Stimulated activated CD4-positive, alpha-beta T cell treated with anti-CD3 and anti-CD28 coated beads, Interleukin-4, amount 100 ng/mL, for 48 hours (primary cell): ENCODE data around the gene TMEM97.

Source experiments
- DNase-seq, 2 donors: peaks; one replicate each; pipeline ENCODE4 v3.0.0-alpha.2; 2020; ENCODE audit warnings: low read depth in 2 of 2

The TMEM97 gene

DNA sequence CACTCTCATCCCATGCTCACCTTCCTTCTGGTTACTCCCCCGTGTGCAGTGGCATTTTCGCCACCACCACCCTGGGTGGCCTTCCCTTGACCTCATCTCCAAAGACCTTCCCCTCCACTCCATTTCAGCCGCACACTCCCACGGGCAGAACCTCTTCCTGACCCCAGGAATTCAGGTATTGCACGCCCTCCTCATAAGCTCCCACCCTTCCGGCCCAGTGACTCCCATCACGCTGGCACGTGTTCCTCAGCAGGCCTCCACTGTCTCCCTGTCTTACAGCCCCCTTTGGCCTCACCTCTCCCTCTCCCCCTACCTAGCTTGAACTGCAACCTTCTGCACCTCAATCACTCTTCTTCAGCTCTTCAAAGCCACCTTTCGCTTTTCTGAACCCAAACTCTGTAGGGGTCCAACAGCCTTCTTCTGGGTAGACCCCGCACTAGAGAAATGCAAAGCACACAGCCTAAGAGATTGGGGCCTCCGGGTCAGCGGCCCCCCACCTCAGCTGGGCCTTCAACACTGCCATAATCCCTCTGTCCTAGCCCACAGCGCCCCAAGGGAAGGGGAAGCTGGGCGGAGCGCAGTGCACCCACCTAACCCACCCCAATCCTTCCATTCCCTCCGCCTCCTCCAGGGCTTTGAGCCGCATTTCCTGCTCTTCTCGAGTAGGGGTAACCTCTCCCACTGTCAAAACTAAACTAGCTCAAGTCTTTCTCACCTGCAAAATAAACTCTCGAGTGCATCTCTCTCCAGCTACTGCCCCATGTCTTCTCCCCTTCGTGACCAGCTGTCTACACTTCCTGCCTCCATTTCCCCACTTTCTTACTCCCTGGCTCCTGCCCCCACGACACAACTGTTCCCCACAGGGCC lies 1.7 kb upstream of the TMEM97 start:
- DNase-seq = no peak

GRCh38 chr17:28317966-28318758 lies 838 bp upstream of the TMEM97 start:
- no peak for DNase-seq

GRCh38 chr17:28319598-28319935 lies 567 bp downstream of the TMEM97 start:
- DNase-seq = no peak

DNA sequence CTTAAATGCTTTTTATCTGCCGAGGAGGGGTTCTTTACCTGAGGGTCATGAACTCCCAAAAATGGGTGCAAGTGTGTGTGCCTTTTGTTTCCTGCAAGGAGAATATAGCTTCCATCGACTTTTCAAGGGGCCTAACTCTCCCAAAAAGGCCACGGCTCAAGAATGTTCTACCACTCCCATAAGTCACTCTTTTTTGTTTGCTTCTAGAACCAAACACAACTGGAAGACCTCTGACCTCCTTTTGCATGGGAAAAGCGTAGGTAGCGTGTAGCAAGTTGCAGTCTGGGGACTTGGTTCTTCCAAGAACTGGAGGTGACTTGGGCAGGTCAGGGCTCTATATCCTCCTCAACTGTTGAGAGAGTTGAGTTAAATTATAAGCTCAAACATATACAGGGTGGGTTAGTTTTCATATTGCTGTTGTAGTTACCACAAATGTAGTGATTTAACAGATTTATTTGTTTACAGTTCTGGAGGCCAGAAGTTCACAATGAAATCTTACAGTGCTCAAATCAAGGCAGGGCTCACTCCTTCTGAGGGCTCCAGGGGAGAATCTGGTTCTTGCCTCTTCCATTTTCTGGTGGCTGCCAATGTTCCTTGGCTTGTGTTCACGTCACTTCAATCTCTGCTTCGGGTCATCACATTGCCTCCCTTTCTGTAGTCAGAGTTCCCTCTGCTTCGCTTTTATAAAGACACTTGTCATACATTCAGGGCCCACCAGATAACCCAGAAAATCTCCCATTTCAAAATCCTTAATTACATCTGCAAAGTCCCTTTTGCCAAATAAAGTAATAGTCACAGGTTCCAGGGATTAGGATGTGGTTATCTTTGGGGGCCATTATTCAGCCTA lies 1.4 kb downstream of the TMEM97 start:
- DNase-seq = no peak

GRCh38 chr17:28324267-28324745 lies 5.3 kb downstream of the TMEM97 start:
- no peak for DNase-seq

DNA sequence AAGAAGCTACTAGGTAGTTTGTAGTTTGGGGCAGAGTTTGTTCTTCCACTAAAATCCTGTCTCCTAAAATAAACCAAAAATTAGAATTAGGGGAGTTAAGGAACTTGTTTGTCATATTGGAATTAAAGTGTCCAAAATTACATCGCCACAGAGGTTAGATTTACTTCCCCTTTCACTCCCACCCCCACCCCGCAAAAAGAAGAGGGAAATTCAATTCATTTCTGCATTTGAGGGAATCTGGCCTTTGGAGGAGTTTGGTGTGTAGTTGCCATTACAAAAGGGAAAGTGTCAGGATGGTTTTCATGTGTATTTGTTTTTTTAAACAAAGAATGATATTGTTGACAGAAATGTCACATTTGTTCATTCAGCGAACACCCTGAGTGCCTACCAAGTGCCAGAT lies 5.8 kb downstream of the TMEM97 start:
- DNase-seq = no peak

DNA sequence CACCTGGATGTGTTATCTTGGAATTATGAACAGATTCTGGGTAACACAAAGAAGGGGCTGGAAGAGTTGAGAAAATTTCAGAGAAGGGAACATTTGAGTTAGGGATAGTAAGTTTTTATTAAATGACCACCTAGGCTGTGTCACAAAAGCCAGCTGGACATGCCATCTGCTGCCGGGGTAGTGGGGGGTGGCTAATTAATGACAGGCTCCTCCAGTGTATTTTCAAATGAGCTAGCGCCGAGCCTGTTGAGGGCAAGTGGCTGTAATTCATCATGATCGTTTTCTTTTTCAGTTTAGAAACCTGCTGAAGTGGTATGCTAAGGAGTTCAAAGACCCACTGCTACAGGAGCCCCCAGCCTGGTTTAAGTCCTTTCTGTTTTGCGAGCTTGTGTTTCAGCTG lies 6.2 kb downstream of the TMEM97 start:
- no peak for DNase-seq

GRCh38 chr17:28326114-28326513 lies 7.1 kb downstream of the TMEM97 start:
- no peak for DNase-seq

- DNase-seq = no peak
These were observed 8.1 kb downstream of the TMEM97 start for GRCh38 chr17:28327031-28327607.

- DNase-seq = no peak
These were observed 8.7 kb downstream of the TMEM97 start for GRCh38 chr17:28327709-28328108.

DNA sequence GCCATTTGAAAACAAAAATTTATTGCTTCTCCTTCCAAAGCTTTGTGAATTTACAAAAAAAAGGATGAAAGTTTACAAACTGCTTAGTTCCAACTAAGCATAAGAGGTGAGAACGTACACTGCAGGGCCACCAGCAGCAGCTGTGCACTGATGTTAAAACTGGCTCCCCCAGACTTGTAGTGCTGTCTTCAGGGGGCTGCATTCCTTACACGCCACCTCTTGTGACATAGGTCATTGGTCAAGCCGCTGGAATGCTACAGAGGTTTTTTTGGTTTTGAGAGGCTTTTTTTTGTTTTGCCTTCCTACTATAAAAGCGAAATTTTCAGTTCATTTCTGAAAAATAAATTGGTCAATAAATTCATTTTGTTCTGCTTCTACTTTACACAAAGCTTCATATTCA lies 9.3 kb downstream of the TMEM97 start:
- no peak for DNase-seq

GRCh38 chr17:28330671-28331070 lies 11.7 kb downstream of the TMEM97 start:
- no peak for DNase-seq

- no peak for DNase-seq
These were observed 13.0 kb downstream of the TMEM97 start for GRCh38 chr17:28331891-28332420.

DNA sequence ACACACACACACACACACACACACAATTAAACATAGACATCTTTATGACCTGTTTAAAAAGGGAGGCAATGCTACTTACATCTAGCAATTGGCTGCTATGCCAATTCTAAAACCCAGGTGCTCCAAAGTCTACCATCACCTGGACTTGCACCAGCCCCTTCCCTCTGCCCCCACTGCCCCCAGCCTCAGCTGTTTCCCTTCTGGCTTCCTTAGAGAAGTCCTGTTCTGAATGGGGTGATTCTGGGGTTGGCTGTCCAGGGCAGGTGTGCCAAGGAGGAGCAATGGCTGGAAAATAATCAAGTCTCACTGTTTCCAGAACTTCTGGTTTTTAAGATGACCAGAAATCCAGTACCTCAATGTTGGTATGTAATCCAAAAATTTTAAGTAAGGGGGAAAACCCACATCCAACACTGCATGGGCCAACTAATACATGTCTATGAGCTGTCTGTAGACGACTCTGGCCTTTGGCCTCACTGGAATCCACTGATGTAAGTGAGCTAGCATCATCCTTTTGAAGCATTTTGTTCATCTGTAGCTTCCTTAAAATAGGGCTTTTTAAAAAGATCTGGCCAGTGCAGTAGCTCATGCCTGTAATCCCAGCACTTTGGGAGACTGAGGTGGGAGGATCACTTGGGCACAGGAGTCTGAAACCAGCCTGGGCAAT lies 14.2 kb downstream of the TMEM97 start:
- no peak for DNase-seq

GRCh38 chr17:28334171-28334570 lies 15.2 kb downstream of the TMEM97 start:
- no peak for DNase-seq

DNA sequence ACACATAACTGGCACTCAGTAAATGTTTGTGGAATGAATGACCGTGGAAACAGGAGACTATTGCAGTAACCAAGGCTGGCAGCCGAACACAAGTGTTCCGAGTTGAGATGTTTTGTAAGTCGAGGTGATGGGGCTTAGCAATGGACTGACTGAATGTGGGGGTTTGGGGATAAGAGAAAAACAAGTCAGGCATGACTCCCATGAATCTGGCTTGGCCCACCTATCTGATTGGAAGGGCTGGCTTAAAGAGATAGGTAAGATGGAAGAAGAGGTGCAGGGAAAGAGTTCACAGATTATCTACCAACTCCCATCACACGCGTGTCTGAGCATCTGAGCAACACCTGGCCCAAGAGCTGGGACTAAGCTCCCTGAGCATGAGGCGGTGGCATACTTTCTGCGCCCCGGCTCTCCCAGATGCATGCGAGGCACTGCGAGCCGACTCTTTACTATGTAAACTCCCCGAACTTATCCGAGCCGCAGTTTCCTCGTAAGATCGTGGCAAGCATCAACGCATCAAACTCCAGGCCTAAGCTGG lies 15.7 kb downstream of the TMEM97 start:
- DNase-seq = no peak

GRCh38 chr17:28335201-28335958 lies 16.4 kb downstream of the TMEM97 start, which contains the start of the genes IFT20 and TNFAIP1:
IFT20 (minus strand) TSS chr17:28335472; CDS start chr17:28331985, 3,487 bp downstream.
TNFAIP1 (plus strand) TSS chr17:28335761; CDS start chr17:28339522, 3,761 bp downstream.
- peak; percentile 91 to 96 for DNase-seq

DNA sequence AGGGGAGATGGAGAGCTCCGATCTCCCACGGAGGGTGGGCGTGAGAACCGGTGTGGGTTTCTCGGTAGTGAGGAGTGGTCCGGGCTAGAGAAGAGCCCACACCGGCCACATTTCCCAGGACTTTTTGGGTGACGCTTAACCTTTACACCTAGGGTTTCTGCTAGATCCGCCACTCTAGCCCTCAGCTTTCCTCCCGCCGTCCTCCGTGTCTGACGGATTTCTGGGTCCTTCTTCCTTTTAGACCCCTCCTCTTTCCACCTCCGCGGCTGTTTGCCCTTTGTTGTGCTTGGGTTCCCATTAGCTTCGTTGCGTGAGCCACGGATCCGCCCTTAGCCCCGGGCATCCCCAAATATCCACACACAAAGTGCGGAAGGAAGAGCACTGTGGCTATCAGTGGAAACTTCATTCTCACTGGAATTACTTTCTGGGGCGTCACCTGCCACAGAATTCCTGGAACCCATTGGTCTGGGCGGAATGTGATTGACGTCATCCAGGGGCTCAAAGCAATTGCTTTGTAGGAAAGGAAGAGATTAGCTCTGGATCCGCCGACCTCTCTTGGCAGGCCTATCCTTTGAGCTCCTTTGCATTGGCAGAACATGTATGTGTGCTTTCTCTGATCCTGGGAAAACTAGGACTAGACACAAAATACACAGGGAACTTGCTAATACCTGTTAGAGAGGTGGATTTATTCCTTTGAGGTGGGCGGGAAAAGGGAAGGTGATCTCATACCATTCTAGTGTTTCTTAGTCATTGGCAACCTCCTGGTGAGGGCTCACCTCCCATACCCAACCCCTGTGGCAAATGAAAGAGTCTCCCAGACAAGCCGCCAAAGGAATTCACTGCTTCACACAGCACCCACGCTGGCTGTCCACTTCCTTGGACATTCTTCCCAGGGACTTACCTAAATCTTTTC lies 17.2 kb downstream of the TMEM97 start:
- no peak for DNase-seq
